AG08395 (cell line): ENCODE data around the gene SLC38A5.

Experiments
- DNase-seq: peaks from one replicate; pipeline ENCODE4 v3.0.0; 2012; ENCODE audit warnings: mixed read lengths, low spot score

SLC38A5 gene

GRCh38 chrX:48491809-48492208 lies 21.7 kb upstream of the SLC38A5 start:
- DNase-seq: no peak

- DNase-seq: no peak
These were observed 20.6 kb upstream of the SLC38A5 start for GRCh38 chrX:48490661-48491060.

- no peak for DNase-seq
These were observed 19.8 kb upstream of the SLC38A5 start for GRCh38 chrX:48489892-48490291.

GRCh38 chrX:48489296-48489695 lies 19.2 kb upstream of the SLC38A5 start:
- no peak for DNase-seq

GRCh38 chrX:48488034-48488433 lies 18.0 kb upstream of the SLC38A5 start:
- no peak for DNase-seq

- peak; percentile 74 for DNase-seq
These were observed 17.3 kb upstream of the SLC38A5 start for GRCh38 chrX:48487362-48487798.

- no peak for DNase-seq
These were observed 12.5 kb upstream of the SLC38A5 start for GRCh38 chrX:48482526-48482925.

- no peak for DNase-seq
These were observed 10.5 kb upstream of the SLC38A5 start for GRCh38 chrX:48480583-48480982.

GRCh38 chrX:48480142-48480541 lies 10.1 kb upstream of the SLC38A5 start:
- DNase-seq: no peak

- no peak for DNase-seq
These were observed 8.7 kb upstream of the SLC38A5 start for GRCh38 chrX:48478806-48479205.

GRCh38 chrX:48477960-48478755 lies 8.1 kb upstream of the SLC38A5 start:
- no peak for DNase-seq

- no peak for DNase-seq
These were observed 6.9 kb upstream of the SLC38A5 start for GRCh38 chrX:48476919-48477318.

GRCh38 chrX:48475774-48476577 lies 5.9 kb upstream of the SLC38A5 start, which contains the start of gene FTSJ1:
Gene FTSJ1, plus strand, starts transcription at chrX:48476199. Its CDS starts 1,849 bp downstream, at chrX:48478048.
- peak; percentile 74 for DNase-seq

- no peak for DNase-seq
These were observed 5.2 kb upstream of the SLC38A5 start for GRCh38 chrX:48475296-48475695.

GRCh38 chrX:48474581-48474980 lies 4.5 kb upstream of the SLC38A5 start:
- DNase-seq: no peak

GRCh38 chrX:48474127-48474526 lies 4.1 kb upstream of the SLC38A5 start:
- no peak for DNase-seq

GRCh38 chrX:48473704-48473990 lies 3.6 kb upstream of the SLC38A5 start:
- no peak for DNase-seq

GRCh38 chrX:48472851-48473703 lies 3.0 kb upstream of the SLC38A5 start:
- DNase-seq: no peak

- no peak for DNase-seq
These were observed 2.2 kb upstream of the SLC38A5 start for GRCh38 chrX:48472225-48472624.

GRCh38 chrX:48471504-48471903 lies 1.4 kb upstream of the SLC38A5 start:
- no peak for DNase-seq

GRCh38 chrX:48470833-48471118 lies 716 bp upstream of the SLC38A5 start:
- no peak for DNase-seq
